Neural cell (in vitro differentiated cells): ENCODE measurements around the gene RYR2. TPM values are rescaled to one million over a fixed set of nuclear protein-coding genes. Genes with fewer than 3 reads are reported as not detected.

Source experiments
- H2AFZ ChIP-seq: fragments of 200-600, 300-800 bp; sonication (generic), shearing (Covaris generic); 2 replicates; pipeline ENCODE4 v1.6.0; 2014; ENCODE audit warnings: low read depth, mild to moderate bottlenecking, antibody characterized with exemption, low read length, moderate library complexity
- H3F3A ChIP-seq: fragments of 200-600 bp; shearing (Covaris generic); 2 replicates; pipeline ENCODE4 v1.6.1; 2016; ENCODE audit warnings: mild to moderate bottlenecking, moderate library complexity, mixed read lengths, antibody characterized with exemption, low read length; ENCODE audit not compliant: insufficient read depth, poor library complexity, severe bottlenecking
- H3K27ac ChIP-seq: fragments of 200-600, 300-800 bp; sonication (generic), shearing (Covaris generic); 2 replicates; pipeline ENCODE4 v1.5.1; 2014; ENCODE audit warnings: mild to moderate bottlenecking, low read length, moderate library complexity
- H3K27me3 ChIP-seq: fragments of 300-800, 200-600 bp; sonication (generic), shearing (Covaris generic); 2 replicates; pipeline ENCODE4 v1.6.0; 2014; ENCODE audit warnings: mild to moderate bottlenecking, low read depth, low read length, moderate library complexity; ENCODE audit not compliant: insufficient read depth
- H3K36me3 ChIP-seq: fragments of 300-800, 200-600 bp; sonication (generic), shearing (Covaris generic); 2 replicates; pipeline ENCODE4 v1.5.1; 2014; ENCODE audit warnings: mild to moderate bottlenecking, antibody characterized with exemption, low read length, moderate library complexity; ENCODE audit not compliant: insufficient read depth
- H3K4me2 ChIP-seq: fragments of 300-800, 200-600 bp; sonication (generic), shearing (Covaris generic); 2 replicates; pipeline ENCODE4 v1.6.0; 2014; ENCODE audit warnings: mild to moderate bottlenecking, low read length
- H3K4me3 ChIP-seq: fragments of 300-800, 200-600 bp; sonication (generic), shearing (Covaris generic); 2 replicates; pipeline ENCODE4 v1.5.1; 2014; ENCODE audit warnings: mild to moderate bottlenecking, low read length, moderate library complexity
- H3K79me2 ChIP-seq: fragments of 200-600 bp; shearing (Covaris generic); replicated peaks from 2 replicates; pipeline ENCODE4 v1.6.0; 2014; ENCODE audit warnings: mild to moderate bottlenecking, low read length, moderate library complexity; ENCODE audit not compliant: insufficient read depth
- H3K9ac ChIP-seq: fragments of 300-800, 200-600 bp; sonication (generic), shearing (Covaris generic); 2 replicates; pipeline ENCODE4 v1.6.1; 2016; ENCODE audit warnings: mild to moderate bottlenecking, low read length, mixed read lengths
- H3K9me2 ChIP-seq: fragments of 200-600 bp; shearing (Covaris generic); 2 replicates; pipeline ENCODE4 v1.6.1; 2016; ENCODE audit warnings: mild to moderate bottlenecking, low read length, mixed read lengths; ENCODE audit not compliant: insufficient read depth
- H3K9me3 ChIP-seq: fragments of 200-600, 300-800 bp; sonication (generic), shearing (Covaris generic); 2 replicates; pipeline ENCODE4 v1.6.1; 2016; ENCODE audit warnings: mild to moderate bottlenecking, mixed run types, low read length, moderate library complexity, mixed read lengths
- H4K20me1 ChIP-seq: fragments of 200-600 bp; shearing (Covaris generic); 2 replicates; pipeline ENCODE4 v1.6.1; 2016; ENCODE audit warnings: mild to moderate bottlenecking, mixed run types; ENCODE audit not compliant: insufficient read depth
- CTCF ChIP-seq: fragments of 450-650 bp; IDR thresholded peaks from 2 replicates; pipeline ENCODE4 v1.5.1; 2014; ENCODE audit warnings: antibody characterized with exemption, mild to moderate bottlenecking, moderate library complexity; ENCODE audit not compliant: poor library complexity, severe bottlenecking
- EP300 ChIP-seq: fragments of 450-650 bp; conservative IDR thresholded peaks from 2 replicates; pipeline ENCODE4 v1.6.1; 2014; ENCODE audit warnings: antibody characterized with exemption, mild to moderate bottlenecking, moderate library complexity; ENCODE audit not compliant: poor library complexity, severe bottlenecking
- EZH2 ChIP-seq: fragments of 200-600, 300-800 bp; shearing (Covaris generic), sonication (generic); IDR thresholded peaks from 2 replicates; pipeline ENCODE4 v1.6.1; 2014; ENCODE audit warnings: antibody characterized with exemption, low read length, borderline replicate concordance, mild to moderate bottlenecking; ENCODE audit not compliant: insufficient read depth, poor library complexity, severe bottlenecking
- MXI1 ChIP-seq: fragments of 450-650 bp; conservative IDR thresholded peaks from 2 replicates; pipeline ENCODE4 v1.6.1; 2014; ENCODE audit warnings: antibody characterized with exemption, mild to moderate bottlenecking; ENCODE audit not compliant: poor library complexity, severe bottlenecking
- POLR2AphosphoS5 ChIP-seq: IDR thresholded peaks from 2 replicates; pipeline ENCODE4 v1.6.1; 2012
- RAD21 ChIP-seq: fragments of 450-650 bp; conservative IDR thresholded peaks from 2 replicates; pipeline ENCODE4 v1.6.1; 2014; ENCODE audit warnings: antibody characterized with exemption, mild to moderate bottlenecking, moderate library complexity
- REST ChIP-seq: IDR thresholded peaks from 2 replicates; pipeline ENCODE4 v1.6.1; 2012; ENCODE audit warnings: borderline replicate concordance
- SMC3 ChIP-seq: fragments of 450-650 bp; conservative IDR thresholded peaks from 2 replicates; pipeline ENCODE4 v1.6.1; 2014; ENCODE audit warnings: antibody characterized with exemption, mild to moderate bottlenecking, moderate library complexity; ENCODE audit not compliant: poor library complexity
- TAF1 ChIP-seq: IDR thresholded peaks from 2 replicates; pipeline ENCODE4 v1.6.1; 2012; ENCODE audit warnings: low read depth
- polyA plus RNA-seq: library from polyadenylated mRNA; depleted of rRNA; stranded (reverse); fragments of >200 nt; gene quantifications from 2 replicates; pipeline ENCODE4 v1.2.3, GENCODE V29; 2014

RYR2 gene
- polyA plus RNA-seq, 1 donor from 2014 or later: 3.8 TPM

GRCh38 chr1:237306726-237307125 is 264.7 kb downstream of the RYR2 start:
- no peaks in the 10 kb centered on the region for H3F3A ChIP-seq
- H3K27me3 ChIP-seq: no peaks in the 10 kb centered on the region
- no peaks in the 10 kb centered on the region for H3K36me3 ChIP-seq
- H3K9me2 ChIP-seq: no peaks in the 10 kb centered on the region
- no peak overlapping the region for H3K9ac ChIP-seq
- no peaks in the 10 kb centered on the region for H3K9me3 ChIP-seq
- no peak overlapping the region for H3K4me2 ChIP-seq
- no peaks in the 10 kb centered on the region for H3K79me2 ChIP-seq
- H3K27ac ChIP-seq: no peak overlapping the region
- no peak for TF ChIP-seq CTCF
- TF ChIP-seq SMC3: no peak
- TF ChIP-seq EZH2: no peak
- TF ChIP-seq EP300: no peak
- TF ChIP-seq RAD21: no peak
- TF ChIP-seq POLR2AphosphoS5: no peak
- no peak for TF ChIP-seq TAF1
- TF ChIP-seq REST: no peak
- no peak for TF ChIP-seq MXI1
- H2AFZ ChIP-seq: no peak overlapping the region
- H3K4me3 ChIP-seq: no peak overlapping the region
- H4K20me1 ChIP-seq: no peaks in the 10 kb centered on the region

GRCh38 chr1:237309595-237310118 is 267.7 kb downstream of the RYR2 start:
- H3K27me3 ChIP-seq: no peaks in the 10 kb centered on the region
- no peak overlapping the region for H3K4me3 ChIP-seq
- no peak overlapping the region for H2AFZ ChIP-seq
- H3K36me3 ChIP-seq: no peaks in the 10 kb centered on the region
- no peaks in the 10 kb centered on the region for H3K9me2 ChIP-seq
- H3K4me2 ChIP-seq: no peak overlapping the region
- no peaks in the 10 kb centered on the region for H3K9me3 ChIP-seq
- no peak for TF ChIP-seq POLR2AphosphoS5
- no peak for TF ChIP-seq RAD21
- TF ChIP-seq EZH2: no peak
- no peaks in the 10 kb centered on the region for H3K79me2 ChIP-seq
- no peaks in the 10 kb centered on the region for H4K20me1 ChIP-seq
- no peaks in the 10 kb centered on the region for H3F3A ChIP-seq
- H3K27ac ChIP-seq: no peak overlapping the region
- no peak overlapping the region for H3K9ac ChIP-seq

GRCh38 chr1:237316352-237316751 is 274.4 kb downstream of the RYR2 start:
- Histone ChIP-seq H3K79me2 (no peaks in the 10 kb centered on the region), H4K20me1 (no peaks in the 10 kb centered on the region), H3F3A (no peaks in the 10 kb centered on the region), H3K4me2 (no peak overlapping the region), H3K9me3 (no peaks in the 10 kb centered on the region), H2AFZ (no peak overlapping the region), H3K27me3 (no peaks in the 10 kb centered on the region), H3K9ac (no peak overlapping the region), H3K36me3 (no peaks in the 10 kb centered on the region), H3K27ac (no peak overlapping the region), H3K9me2 (no peaks in the 10 kb centered on the region), H3K4me3 (no peak overlapping the region)
- no peak for TF ChIP-seq CTCF
- no peak for TF ChIP-seq TAF1
- no peak for TF ChIP-seq EZH2
- no peak for TF ChIP-seq POLR2AphosphoS5
- TF ChIP-seq EP300: no peak
- TF ChIP-seq REST: no peak
- no peak for TF ChIP-seq RAD21
- TF ChIP-seq SMC3: no peak
- no peak for TF ChIP-seq MXI1
